Left lung (tissue), 10 donors: ENCODE results near the gene GNL2. TPM values are rescaled to one million over a fixed set of nuclear protein-coding genes. Genes with fewer than 3 reads are reported as not detected.

Experiments
- ATAC-seq: fragments of 200-7000 bp; cut with Tn5 transposase; one replicate; pipeline ENCODE4 v1.9.1; 2020; ENCODE audit warnings: moderate library complexity
- DNase-seq, 4 donors: peaks; one replicate each; pipeline ENCODE4 v3.0.0-alpha.2; 2013 to 2020
- H3K27ac ChIP-seq, 2 donors: fragments of 200-600 bp; sonication (generic) in 1 of 2; one replicate each; pipeline versions ENCODE4 v1.5.0 to v1.8.0; 2020 to 2021
- H3K27me3 ChIP-seq, 2 donors: fragments of 200-600 bp; sonication (generic) in 1 of 2; one replicate each; pipeline versions ENCODE4 v1.5.0 to v1.8.0; 2020 to 2021
- H3K36me3 ChIP-seq, 2 donors: fragments of 200-600 bp; sonication (generic) in 1 of 2; one replicate each; pipeline versions ENCODE4 v1.5.0 to v1.8.0; 2020 to 2021
- H3K4me1 ChIP-seq, 2 donors: fragments of 200-600 bp; one replicate each; pipeline ENCODE4 v1.8.0; 2021
- H3K4me3 ChIP-seq, 2 donors: fragments of 200-600 bp; sonication (generic) in 1 of 2; one replicate each; pipeline versions ENCODE4 v1.5.0 to v1.8.0; 2020 to 2021; ENCODE audit warnings: mild to moderate bottlenecking in 1 of 2
- H3K9me3 ChIP-seq, 2 donors: fragments of 200-600 bp; sonication (generic) in 1 of 2; one replicate each; pipeline versions ENCODE4 v1.5.0 to v1.8.0; 2020 to 2021
- CTCF ChIP-seq, 2 donors: fragments of 200-600 bp; sonication (generic) in 1 of 2; IDR thresholded peaks; one replicate each; pipeline versions ENCODE4 v1.5.0 to v1.8.0; 2021; ENCODE audit warnings: antibody characterized with exemption in 2 of 2
- intact Hi-C, 2 donors: fragments of 100-400 bp; cut with DNase I; formaldehyde crosslinking; loops; one replicate each; pipeline versions ENCODE4 v1.11.2 to v1.14.2; 2022
- polyA plus RNA-seq, 6 donors: library from polyadenylated mRNA; unstranded; fragments of 120-200 nt; gene quantifications; one replicate each; pipeline ENCODE4 v1.2.1, GENCODE V29; 2013; ENCODE audit not compliant: insufficient read length in 6 of 6
- total RNA-seq, 2 donors: library from RNA; stranded (reverse); fragmentation: NEBNext Ultra II Directional; extraction: Animal tissue kit (Norgen Biotek cat#: 25700); gene quantifications; one replicate each; pipeline ENCODE4 v1.2.1, GENCODE V29; 2021
- donor health status: DM: no; HTN: yes; CAD: no.
- donor health status: DM: no; HTN: no; CAD: no.

Gene GNL2
- total and polyA plus RNA-seq, 8 donors = 32.2 to 70.8 (median 62.3) TPM

- no peak for ATAC-seq
Measured at GRCh38 chr1:37570528-37571334, 25.0 kb downstream of the GNL2 start.

DNA sequence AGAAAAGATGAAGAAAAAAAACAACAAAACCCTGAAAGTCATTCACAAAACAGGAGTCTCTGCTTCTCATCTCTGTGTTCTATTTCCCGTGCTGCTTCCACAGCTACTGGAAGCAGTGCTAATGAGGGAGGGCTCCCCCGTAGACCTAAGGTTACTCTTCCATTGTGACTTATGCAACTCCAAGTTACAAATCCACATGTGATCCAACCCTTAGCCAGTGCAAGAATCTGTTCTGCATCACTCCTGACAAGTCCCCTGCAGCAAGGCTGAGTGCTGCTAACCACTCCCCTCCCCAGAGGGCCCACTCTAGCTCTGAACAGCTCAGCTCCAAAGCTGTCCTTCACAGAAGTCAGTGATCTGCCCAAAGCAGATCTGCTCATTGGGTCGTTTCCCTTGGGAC lies 28.7 kb downstream of the GNL2 start:
- Histone ChIP-seq H3K27ac (no peak overlapping the region), H3K4me3 (no peak overlapping the region), H3K9me3 (no peaks in the 10 kb centered on the region), H3K27me3 (no peaks in the 10 kb centered on the region), H3K4me1 (no peaks in the 10 kb centered on the region), H3K36me3 (peaks cover 6 to 93% of the 10 kb centered on the region in 2 donors)
- TF ChIP-seq CTCF (IDR thresholded peaks at IDR 0.05) = no peak
- intact Hi-C loops = no loop called here
- DNase-seq (no peak), ATAC-seq (no peak)

More at GRCh38 chr1:37570528-37571334, 25.0 kb downstream of the GNL2 start:
- Histone ChIP-seq H3K27me3 (no peaks in the 10 kb centered on the region), H3K27ac (no peak overlapping the region), H3K4me1 (no peaks in the 10 kb centered on the region), H3K9me3 (no peaks in the 10 kb centered on the region), H3K4me3 (no peak overlapping the region), H3K36me3 (peaks cover 6 to 100% of the 10 kb centered on the region in 2 donors)
- no peak for DNase-seq
- no peak for TF ChIP-seq CTCF (IDR thresholded peaks at IDR 0.05)
- intact Hi-C loops = no loop called here

DNA sequence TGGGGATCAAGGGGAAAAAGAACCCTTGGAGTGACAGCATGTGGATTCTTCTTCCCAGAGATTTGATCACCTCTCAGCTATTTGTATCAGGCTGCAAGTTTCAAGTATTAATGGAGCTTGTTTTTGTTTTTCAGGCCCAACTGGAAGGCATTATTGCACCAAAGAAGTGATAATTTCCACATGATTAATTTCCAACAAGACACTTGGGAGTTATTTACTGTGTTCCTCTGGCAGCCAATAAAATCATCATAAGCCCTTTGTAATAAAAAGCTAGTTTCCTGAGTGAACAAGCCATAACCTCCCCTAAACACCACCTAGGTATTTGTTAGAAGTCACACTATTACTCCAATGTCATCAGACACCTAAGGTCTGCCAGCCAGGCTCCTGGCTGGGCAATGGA lies 30.8 kb downstream of the GNL2 start:
- no peak for TF ChIP-seq CTCF (IDR thresholded peaks at IDR 0.05)
- Histone ChIP-seq H3K27ac (no peak overlapping the region), H3K4me1 (no peaks in the 10 kb centered on the region), H3K27me3 (no peaks in the 10 kb centered on the region), H3K36me3 (peaks cover 6 to 72% of the 10 kb centered on the region in 2 donors), H3K4me3 (no peak overlapping the region), H3K9me3 (no peaks in the 10 kb centered on the region)
- DNase-seq (no peak), ATAC-seq (no peak)
- intact Hi-C loops = no loop called here

- intact Hi-C loops = no loop called here
- no peak for ATAC-seq
Measured at GRCh38 chr1:37562984-37563383, 32.8 kb downstream of the GNL2 start.

More at GRCh38 chr1:37562984-37563383, 32.8 kb downstream of the GNL2 start:
- DNase-seq = no peak
- Histone ChIP-seq H3K4me1 (no peaks in the 10 kb centered on the region), H3K27me3 (no peaks in the 10 kb centered on the region), H3K27ac (no peak overlapping the region), H3K36me3 (peaks cover 6 to 53% of the 10 kb centered on the region in 2 donors), H3K4me3 (no peak overlapping the region), H3K9me3 (no peaks in the 10 kb centered on the region)
- no peak for TF ChIP-seq CTCF (IDR thresholded peaks at IDR 0.05)
